SK-N-DZ (cell line): ENCODE measurements around the gene PLCL2.
A peak's percentile ranks its signal among the peaks of the same experiment; 100 is the strongest.

Experiments used
- DNase-seq: peaks from one replicate; pipeline ENCODE4 v3.0.0-alpha.2; 2015; ENCODE audit warnings: low spot score

PLCL2 gene

DNA sequence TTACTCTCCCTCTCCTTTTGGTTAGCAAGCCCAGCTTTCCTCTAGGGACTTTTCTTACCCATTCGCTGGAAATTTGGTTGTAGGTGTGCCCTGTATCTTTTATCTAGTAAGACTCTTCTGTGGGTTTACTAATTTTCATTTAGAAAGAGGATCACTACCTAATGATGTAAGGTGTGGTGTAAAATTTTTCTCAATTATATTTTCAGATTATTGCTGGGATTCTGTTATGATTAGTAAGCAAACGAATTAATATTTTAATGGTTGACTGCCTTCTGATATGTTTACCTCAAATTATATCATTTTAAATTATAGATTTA, 28.5 kb downstream of the PLCL2 start:
- DNase-seq = no peak

DNA sequence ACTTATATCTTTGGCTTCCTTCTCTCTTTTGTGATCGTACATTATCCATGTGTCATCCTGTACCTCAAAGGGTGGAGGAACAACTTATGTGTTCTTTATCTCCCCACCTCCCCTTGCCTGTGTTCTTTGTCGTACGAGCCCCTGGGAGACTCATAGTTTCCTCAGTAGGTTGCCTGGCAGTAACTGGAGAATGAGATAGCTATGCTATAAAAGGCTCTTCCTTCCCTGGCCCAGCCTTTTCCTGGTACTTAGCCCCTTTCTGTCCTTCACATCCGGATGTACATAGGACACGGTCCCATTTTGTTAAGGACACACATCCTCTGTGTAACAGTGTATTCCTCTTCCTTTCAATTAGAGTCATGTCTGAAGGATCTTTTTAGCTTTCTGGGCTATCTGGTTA, 32.1 kb downstream of the PLCL2 start:
- DNase-seq = no peak

DNA sequence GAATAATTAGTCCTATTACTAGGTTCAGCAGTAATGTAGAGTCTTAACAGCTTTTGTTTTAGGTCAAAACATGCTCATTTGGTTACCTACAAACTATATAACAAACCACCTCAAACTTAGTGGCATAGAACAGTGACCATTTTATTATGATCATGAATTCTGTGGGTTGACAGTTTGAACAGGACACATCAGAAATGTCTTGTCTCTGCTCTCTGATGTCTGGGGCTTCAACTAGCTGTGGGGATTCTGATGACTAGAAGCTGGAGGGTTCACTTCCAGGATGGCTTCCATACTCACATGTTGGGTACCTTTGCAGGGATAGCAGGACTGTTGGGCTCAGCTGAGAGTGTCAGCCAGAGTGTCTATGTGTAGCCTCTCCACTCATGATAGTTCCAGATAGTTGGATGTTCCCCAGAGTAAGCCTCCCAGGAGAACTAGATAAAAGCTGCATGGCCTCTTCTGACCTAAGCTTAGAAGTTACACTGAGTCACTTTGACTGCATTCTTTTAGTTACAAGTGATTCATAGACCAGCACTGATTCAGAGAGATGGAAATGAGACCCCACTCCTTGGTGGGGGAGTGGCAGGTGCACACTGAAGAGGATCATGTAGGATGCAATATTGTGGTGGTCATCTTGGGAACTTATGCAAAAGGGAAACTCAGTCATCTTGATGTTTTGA, 32.6 kb downstream of the PLCL2 start:
- DNase-seq = no peak

- no peak for DNase-seq
Measured at GRCh38 chr3:16917980-16918682, 33.4 kb downstream of the PLCL2 start.

DNA sequence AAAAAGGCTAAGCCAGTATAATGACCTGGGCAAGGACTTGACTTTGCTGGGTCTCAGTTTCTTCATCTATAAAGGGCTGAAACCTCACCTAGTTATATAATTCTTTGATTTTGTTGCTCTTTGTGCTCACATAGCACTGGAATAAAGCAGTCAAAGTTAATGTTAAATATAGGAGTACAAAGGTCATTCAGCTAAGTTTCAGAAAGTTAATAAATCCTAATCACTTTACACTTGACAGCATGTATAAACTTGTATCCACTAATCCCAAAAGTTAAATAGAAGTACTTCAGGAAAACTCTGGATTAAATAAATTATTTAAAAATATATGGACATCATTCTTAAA, 33.9 kb downstream of the PLCL2 start:
- no peak for DNase-seq

DNA sequence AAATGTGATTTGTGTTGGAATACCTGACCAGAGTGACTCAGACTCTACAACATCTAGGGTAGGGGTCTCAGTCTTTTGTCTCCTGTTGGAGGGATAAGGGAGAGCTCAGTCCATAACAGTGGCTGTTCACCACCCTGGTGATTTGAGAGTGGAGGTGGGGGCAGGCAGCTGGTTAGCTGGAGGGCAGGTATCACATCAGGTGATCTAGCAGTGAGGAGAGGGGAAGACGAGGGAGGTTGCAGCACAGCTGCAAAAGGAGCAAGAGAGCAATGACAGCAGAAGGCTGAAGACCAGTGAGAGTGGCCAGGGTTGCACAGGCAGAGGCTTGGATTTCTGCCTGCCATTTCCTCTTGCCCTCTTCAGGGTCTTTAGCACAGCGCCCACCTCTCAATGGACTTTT, 38.4 kb downstream of the PLCL2 start:
- no peak for DNase-seq

DNA sequence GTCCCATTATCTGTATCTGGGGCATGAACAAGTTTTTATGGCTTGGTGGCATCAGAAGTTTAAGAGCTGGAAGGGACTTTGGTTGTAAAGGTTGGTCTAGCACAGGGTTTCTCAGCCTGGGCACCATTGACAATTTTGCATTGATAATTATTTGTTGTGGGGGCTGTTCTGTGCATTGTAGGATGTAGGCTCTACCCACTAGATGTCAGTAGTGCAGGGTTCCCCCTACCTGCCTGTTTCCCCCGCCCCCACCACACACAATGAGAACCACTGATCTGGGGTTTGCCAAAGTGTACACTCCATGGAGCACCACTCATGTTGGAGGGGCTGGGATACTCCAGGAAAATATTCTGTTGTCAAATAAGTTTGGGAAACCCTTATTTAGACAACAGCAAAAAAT, 42.7 kb downstream of the PLCL2 start:
- no peak for DNase-seq

DNA sequence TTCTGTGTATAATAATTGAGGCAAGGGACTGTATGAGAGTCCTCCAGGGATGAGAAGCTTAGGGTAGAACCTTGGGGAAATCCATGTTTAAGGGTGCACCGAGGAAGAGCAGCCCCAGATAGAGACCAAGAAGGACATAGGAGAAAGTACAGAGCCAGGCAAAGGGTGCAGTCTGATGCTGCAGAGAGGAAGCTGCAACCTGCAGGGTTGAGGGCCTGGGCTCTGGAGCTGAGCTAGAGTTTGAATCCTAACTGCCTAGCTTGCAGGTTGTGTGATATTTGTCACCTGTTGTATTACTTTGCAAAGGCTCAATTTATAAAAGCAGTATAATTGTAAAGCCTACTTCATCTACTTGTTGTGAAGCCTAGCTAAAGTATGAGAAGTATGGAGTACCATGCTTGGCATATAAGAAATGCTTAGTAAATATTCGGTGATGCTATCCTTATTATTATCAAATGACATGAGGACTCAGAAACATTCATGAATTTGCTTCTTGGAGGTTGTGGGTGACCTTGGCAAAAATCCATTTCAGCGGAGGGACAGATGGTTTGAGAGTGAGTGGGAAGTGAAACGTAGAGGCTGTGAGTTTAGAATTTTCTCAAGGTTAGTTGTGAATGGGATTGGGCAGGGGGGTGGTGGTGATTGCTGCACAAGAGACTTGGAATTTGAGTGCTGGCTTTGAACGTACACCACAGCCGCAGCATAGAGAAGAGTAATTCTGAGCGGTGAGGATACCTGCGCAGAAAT, 43.8 kb downstream of the PLCL2 start:
- DNase-seq = no peak

- no peak for DNase-seq
Measured at GRCh38 chr3:16929311-16929710, 44.6 kb downstream of the PLCL2 start.

- no peak for DNase-seq
Measured at GRCh38 chr3:16932877-16933276, 48.1 kb downstream of the PLCL2 start.

DNA sequence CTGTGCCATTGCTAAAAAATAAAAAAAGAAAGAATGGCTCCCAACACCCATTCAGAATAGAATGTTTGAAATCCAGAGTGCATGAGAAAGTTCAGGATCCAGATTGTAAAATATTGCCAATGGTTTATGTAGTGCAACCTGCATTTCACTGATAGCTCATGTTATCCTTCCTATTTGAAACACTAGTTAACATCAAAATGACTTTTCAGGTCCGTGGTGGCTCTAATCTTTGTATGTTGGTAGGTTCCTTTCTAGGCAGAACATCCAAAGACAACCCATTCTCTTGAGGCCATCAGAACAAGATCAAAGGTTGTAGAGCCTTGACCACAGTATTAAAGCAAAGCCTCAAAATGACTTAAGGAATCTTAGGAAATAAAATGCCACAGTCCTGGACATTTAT, 51.0 kb downstream of the PLCL2 start:
- DNase-seq = no peak

GRCh38 chr3:16936233-16936632, 51.5 kb downstream of the PLCL2 start:
- DNase-seq = no peak

DNA sequence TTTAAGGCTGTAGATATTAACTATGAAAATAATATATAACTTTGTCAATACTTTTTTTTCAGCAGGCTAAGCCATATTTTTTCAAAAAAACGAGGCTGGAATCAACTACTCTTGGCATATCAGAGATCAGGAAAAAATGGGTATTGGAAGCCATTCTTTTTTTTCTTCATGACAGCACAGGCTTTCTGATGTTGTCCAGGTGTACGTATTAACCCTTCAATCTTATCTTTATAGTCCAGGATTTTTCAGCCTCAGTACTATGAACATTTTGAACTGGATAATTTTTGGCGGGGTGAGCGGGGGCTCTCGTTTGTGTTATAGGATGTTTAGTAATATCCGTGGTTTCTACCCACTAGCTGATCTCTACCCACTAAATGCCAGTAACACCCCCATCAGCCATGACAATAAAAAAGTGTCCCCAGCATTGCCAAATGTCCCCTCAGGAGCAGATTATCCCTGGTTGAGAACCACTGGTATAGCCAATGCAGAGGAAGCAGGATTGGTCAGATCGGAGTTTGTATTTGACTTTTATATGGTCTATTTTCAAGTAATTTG, 52.0 kb downstream of the PLCL2 start:
- peak; percentile 58 for DNase-seq

- no peak for DNase-seq
Measured at GRCh38 chr3:16937326-16937845, 52.6 kb downstream of the PLCL2 start.

- DNase-seq = no peak
Measured at GRCh38 chr3:16940769-16941700, 56.3 kb downstream of the PLCL2 start.

GRCh38 chr3:16942955-16943354, 58.2 kb downstream of the PLCL2 start:
- DNase-seq = no peak

- DNase-seq = no peak
Measured at GRCh38 chr3:16943857-16944256, 59.1 kb downstream of the PLCL2 start.

- DNase-seq = peak; percentile 82
Measured at GRCh38 chr3:16944356-16944755, 59.6 kb downstream of the PLCL2 start.

GRCh38 chr3:16945330-16945729, 60.6 kb downstream of the PLCL2 start:
- DNase-seq = no peak

DNA sequence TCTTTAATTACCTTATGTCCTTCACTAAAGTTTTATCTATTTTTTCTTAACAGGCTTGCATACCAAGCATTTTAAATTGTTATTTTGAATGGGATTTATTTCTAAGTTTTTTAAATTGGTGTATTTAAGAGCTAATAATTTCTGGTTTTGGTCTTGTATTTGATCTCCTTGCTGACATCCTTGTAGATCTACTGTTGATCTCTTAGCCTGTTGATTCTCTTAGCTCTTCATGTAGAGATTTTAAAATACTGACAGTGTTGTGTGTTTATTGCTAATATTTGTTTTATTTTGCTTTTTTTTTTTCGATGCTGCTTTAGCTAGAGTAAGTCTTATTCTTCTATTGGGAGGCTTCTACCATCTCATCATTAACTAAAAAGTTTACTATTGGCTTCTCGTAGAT, 65.5 kb downstream of the PLCL2 start:
- DNase-seq = no peak

DNA sequence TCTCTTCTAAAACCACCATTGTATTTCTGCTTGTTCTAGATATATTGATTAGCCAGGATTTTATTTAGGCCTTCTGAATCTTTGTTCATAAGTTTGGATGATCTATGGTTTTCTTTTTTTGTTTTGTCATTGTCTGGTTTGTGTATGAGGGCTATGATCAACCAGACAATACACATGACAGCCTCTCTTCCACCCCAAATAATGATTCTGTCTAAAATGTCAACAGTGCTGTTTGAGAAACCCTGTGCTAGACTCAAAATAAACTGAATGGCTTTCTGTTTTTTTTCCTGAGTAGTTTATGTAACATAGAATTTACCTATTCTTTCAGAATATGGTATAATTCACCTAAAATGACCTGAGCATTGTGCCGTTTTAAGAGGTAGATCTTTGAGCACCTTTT, 66.1 kb downstream of the PLCL2 start:
- DNase-seq = no peak
